Right ventricle myocardium inferior (tissue), 1 donor: ENCODE data around the gene NAP1L1. TPM values are rescaled to one million over a fixed set of nuclear protein-coding genes. Genes with fewer than 3 reads are reported as not detected.
A peak's percentile ranks its signal among the peaks of the same experiment; 100 is the strongest.
"Not testable (repeated sequence)": the region's sequence is repeated elsewhere in the genome, so short reads cannot be mapped to it uniquely, and the experiment has no call there.

Experiments used
- ATAC-seq: fragments of 200-7000 bp; cut with Tn5 transposase; one replicate; pipeline ENCODE4 v1.9.1; 2020; ENCODE audit warnings: mild to moderate bottlenecking, moderate library complexity
- DNase-seq: peaks from one replicate; pipeline ENCODE4 v3.0.0; 2021; ENCODE audit errors: missing footprints
- intact Hi-C: fragments of 100-400 bp; cut with DNase I; formaldehyde crosslinking; loops from one replicate; pipeline ENCODE4 v1.11.0; 2022
- total RNA-seq: library from RNA; stranded (reverse); fragmentation: NEBNext Ultra II Directional; extraction: Animal tissue kit (Norgen Biotek cat#: 25700); gene quantifications from one replicate; pipeline ENCODE4 v1.2.1, GENCODE V29; 2021
- donor health status: DM: no; HTN: yes; CAD: no; lungs with severe emphysema.

The NAP1L1 gene
- total RNA-seq, 1 donor from 2014 or later: 267 TPM

DNA sequence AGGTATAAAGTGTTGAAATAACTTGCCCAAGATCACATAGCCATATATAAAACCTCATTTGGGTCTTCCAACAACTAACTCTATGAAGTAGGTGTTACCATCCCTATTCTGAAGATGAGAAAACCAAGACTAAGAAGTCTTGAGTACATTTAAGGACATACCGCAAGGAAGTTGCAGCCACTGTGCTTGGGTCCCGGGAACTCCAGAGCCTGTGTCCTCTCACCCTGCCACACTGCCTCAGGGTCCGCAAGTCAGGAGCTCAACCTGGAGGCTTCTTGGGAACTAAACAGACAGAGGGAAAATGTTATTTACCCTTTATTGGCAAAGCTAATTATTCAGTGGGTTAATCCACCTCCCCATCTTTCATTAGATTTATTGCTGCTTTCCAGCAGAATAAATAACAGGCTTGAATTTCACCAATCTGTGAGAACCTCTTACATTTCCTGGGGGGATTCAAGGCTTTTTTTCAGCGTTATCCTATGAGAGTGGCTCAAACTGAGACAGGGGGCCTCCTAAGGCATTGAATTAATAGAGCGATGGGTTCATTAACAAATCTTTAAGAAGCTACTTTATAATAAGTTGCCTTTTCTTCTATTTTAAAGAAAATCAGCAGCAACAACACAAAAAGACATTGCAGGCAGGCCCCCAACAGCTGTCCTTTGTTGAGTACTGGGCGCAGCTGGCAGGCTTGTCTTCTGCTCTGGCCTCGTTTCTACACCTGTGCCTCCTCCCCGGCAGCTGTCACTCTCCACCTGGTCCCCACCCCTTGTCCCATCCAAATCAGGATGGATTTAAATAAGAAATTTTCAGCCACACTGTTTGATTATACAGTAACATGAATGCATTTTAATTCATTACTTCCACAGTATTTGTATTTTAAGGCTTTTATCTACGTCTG is 78.2 kb downstream of the NAP1L1 start:
- DNase-seq (no peak), ATAC-seq (no peak)
- intact Hi-C loops: no loop called here

GRCh38 chr12:76003355-76003638 is 81.2 kb downstream of the NAP1L1 start:
- ATAC-seq: no peak
- DNase-seq: no peak
- intact Hi-C loops: no loop called here

DNA sequence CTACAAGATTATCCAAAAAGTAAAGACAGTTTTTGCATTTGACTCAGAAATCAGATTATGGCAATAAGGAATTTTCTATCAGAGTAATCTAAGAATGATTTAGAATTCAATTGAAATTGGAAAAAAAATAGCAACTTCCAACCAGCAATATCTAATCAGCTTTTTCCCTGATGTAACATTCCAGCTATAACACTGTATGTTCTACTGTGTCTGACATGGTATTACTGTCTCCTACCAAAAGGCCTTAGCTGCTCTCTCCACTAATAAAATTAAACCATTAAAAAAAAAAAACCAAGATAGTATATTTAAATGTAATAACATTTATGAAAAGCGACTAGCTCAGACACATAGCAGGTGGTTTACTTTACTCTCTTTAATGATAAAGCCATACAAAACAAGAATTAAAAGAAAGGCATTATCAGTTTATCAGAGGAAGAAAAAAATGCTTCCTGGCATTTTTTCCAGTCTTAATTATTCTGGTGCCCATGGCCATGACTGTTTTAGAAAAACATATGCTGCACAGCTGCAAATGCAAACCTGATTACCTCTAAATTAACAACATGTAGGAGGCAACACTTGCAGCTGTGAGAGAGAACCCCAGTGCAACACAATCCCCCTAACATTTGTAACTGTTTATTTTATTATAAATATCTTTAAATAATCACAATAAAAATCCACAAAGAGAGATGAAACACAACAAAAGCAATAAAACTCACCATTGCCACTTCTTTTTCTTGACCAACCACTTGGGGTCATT is 81.7 kb downstream of the NAP1L1 start:
- intact Hi-C loops: no loop called here
- DNase-seq (no peak), ATAC-seq (no peak)

DNA sequence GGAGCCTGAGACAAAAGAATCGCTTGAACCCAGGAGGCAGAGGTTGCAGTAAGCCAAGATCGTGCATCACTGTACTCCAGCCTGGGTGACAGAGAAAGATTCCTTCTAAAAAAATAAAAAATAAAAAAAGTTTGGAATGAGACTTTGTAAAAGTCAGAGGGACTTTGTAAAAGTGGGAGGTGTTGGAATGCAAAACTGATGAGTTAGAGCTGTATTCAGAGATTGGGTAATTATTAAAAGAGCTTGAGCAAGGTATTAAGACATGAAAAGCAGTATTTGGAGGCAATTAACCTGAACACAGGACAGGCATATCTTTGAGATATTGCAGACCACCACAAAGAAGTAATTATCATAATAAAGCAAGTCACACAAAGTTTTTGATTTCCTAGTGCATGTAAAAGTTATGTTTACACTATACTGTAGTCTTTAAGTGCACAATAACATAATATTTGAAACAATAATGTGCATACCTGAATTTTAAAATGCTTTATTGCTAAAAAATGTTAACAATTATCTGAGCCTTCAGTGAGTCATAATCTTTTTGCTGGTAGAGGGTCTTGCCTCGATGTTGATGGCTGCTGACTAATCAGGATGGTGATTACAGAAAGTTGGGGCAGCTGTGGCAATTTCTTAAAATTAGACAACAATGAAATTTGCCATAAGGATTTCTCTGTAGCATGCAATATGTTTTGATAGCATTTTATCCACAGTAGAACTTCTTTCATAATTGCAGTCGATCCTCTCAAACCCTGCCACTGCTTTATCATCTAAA is 86.0 kb downstream of the NAP1L1 start:
- DNase-seq (no peak), ATAC-seq (no peak)
- intact Hi-C loops: no loop called here

GRCh38 chr12:75997658-75998057 is 86.8 kb downstream of the NAP1L1 start:
- intact Hi-C loops: no loop called here
- DNase-seq: no peak
- ATAC-seq: no peak

DNA sequence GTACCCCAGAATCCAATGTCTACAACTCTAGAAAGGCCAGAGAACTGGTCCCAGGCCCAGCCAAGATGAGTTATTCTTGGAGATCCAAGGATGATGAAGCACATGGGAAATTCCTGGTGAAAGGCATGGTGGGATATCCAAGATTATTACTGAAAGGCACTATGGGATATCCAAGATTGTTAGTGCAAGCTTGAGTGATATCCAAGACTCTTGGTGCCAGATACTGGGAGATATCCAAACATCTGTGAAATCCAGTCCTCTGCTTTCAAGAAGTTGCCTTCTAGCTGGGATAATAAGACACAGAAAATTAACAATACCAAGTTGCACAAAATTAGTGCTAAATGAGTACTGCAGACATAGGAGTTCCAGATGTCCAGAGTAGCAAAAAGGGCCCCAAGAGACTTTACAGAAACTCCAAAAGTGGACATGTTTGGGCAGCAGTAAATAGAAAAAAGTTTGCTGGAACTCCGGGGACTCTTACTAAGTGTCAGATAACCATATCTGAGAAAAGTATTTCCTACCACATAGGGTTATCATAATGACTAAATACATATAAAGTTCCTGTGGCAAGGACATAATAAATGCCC is 87.5 kb downstream of the NAP1L1 start:
- DNase-seq: no peak
- ATAC-seq: peak; percentile 81
- intact Hi-C loops: no loop called here

DNA sequence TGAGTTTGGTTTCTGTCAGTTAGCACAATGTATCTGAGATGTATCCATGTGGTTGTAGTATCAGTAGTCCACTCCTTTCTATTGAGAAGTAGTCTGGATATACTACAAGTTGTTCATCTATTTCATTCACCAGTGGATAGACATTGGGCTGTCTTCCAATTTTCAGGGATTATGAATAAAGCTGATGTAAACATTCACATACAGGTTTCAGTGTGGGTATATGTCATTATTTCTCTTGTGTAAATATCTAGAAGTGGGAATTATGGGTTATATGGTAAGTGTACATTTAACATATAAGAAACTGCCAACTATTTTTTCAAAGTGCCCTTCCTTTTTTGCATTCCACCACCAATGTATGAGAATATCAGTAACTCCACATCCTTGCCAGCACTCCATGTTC is 88.8 kb downstream of the NAP1L1 start:
- intact Hi-C loops: no loop called here
- DNase-seq (no peak), ATAC-seq (no peak)

- DNase-seq (no peak), ATAC-seq (no peak)
- intact Hi-C loops: no loop called here
These were observed 90.3 kb downstream of the NAP1L1 start for GRCh38 chr12:75994069-75994740.

GRCh38 chr12:75991753-75992152 is 92.7 kb downstream of the NAP1L1 start:
- ATAC-seq (no peak), DNase-seq (no peak)
- intact Hi-C loops: no loop called here

- DNase-seq: no peak
- intact Hi-C loops: no loop called here
- ATAC-seq: no peak
These were observed 94.1 kb downstream of the NAP1L1 start for GRCh38 chr12:75990189-75990912.

DNA sequence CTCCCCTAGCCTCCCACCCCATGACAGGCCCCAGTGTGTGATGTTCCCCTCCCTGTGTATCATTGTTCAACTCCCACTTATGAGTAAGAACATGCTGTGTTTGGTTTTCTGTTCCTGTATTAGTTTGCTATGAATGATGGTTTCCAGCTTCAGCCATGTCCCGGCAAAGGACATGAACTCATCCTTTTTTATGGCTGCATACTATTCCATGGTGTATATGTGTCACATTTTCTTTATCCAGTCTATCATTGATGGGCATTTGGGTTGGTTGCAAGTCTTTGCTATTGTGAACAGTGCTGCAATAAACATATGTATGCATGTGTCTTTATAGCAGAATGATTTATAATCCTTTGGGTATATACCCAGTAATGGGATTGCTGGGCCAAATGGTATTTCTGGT is 96.8 kb downstream of the NAP1L1 start:
- DNase-seq, intact Hi-C loops, ATAC-seq: not testable (repeated sequence)

Other genes starting within 250 kb of the NAP1L1 start
- 4.0 TPM for gene PHLDA1, start 52.9 kb downstream of the NAP1L1 start, total RNA-seq